HG03045 (cell line): Measurements from ENCODE around the gene CSRP1.
A peak's percentile ranks its signal among the peaks of the same experiment; 100 is the strongest.

Source experiments
- ATAC-seq: cut with Tn5 transposase; IDR thresholded peaks from one replicate; pipeline ENCODE4 v1.9.1; 2021; ENCODE audit warnings: mild to moderate bottlenecking, moderate library complexity; ENCODE audit not compliant: unreplicated experiment

Gene CSRP1

DNA sequence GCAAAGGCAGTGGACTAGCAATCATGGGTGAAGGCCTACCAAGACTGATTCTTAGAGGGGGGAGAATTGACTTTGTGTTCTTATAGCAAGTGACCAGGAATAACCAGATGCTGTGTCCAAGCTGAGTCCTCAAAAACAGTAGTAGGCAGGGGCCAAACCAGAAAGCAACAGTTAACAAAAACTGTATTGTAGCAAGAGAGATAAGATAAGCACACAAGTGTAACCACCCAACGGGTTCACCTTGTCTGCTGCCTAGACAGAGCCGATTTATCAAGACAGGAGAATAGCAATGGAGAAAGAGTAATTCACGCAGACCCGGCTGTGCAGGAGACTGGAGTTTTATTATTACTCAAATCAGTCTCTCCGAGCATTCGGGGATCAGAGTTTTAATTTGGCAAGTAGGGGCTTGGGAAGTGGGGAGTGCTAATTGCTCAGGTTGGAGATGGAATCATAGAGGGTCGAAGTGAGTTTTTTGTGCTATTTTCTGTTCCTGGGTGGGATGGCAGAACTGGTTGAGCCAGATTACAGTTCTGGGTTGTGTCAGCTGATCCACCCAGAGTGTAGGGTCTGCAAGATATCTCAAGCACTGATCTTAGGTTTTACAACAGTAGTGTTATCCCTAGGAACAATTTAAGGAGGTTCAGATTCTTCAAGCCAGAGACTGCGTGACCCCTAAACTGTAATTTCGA lies 8.3 kb upstream of the CSRP1 start:
- no peak for ATAC-seq

DNA sequence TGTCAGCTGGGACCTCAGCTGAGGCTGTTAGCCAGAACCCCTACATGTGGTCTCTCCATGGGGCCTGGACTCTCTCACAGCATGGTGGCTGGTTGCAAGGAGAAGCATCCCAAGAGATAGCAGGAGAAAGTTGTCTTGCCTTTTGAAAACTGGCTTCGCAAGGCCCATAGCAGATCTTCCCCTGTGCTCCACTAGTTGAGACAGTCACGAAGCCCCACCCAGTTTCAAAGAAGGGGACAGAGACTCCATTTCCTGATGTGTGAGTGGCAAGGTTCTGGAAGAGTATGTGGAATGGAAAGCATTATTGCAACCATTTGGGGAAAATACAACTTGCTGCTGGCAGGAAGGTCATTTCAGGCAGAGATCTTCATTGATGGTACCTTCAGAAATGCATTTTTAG lies 7.5 kb upstream of the CSRP1 start:
- no peak for ATAC-seq

DNA sequence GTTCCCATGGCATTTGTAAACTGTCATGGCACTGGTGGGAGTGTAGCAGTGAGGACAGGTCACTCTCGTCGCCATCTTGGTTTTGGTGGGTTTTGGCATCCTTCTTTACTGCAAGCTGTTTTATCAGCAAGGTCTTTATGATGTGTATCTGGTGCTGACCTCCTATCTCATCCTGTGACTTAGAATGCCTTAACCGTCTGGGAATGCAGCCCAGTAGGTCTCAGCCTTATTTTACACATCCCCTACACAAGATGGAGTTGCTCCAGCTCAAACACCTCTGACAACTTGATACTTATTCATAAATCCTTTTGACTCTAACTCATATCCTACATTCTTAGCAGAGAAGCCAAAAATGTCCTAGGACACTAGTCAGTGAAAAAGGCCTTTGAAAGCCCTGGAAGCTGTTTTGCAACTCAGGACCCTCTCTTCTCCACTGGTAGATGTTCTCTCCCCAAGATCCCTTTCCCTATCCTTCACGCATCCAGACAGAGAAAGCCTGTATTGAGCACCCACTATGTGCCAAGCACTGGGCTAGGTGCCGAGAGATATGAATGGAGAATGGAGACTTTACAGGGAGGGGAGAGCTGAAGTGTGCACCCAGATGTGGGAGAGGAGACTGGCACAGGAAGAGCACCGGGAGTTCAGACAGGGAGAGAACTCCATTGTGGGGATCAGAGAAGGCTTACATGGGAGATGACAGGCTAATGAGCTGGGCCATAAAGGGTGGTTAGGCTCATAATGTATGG lies 6.7 kb upstream of the CSRP1 start:
- ATAC-seq: no peak

DNA sequence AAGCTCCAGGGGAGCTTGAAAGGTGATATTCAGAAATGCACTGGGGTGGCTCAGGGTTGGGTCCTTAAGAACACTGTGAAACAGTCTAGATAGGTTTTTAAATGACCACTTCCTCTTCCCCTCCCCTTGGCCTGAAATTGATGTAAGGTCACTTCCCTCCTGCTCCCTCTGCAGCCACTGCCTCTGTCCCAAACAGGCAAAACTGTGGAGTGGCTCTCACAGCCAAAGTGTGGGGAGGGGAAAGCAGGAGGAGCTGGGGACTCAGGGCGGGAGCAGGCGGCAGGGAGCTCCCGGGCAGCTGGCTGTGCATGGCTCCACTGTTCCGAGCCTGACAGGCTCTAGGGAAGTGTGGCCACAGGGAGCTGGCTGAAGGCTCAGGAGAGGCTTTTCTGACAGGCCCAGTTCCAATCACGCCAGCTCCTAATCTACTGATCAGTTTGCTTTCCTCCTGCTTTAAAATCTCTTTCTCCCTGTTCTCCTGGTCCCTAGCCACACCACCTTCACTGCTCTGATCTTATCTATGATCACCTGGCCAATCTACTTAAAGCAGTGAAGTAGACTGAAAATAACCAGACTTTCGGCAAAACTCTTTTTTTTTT lies 5.1 kb upstream of the CSRP1 start:
- no peak for ATAC-seq

DNA sequence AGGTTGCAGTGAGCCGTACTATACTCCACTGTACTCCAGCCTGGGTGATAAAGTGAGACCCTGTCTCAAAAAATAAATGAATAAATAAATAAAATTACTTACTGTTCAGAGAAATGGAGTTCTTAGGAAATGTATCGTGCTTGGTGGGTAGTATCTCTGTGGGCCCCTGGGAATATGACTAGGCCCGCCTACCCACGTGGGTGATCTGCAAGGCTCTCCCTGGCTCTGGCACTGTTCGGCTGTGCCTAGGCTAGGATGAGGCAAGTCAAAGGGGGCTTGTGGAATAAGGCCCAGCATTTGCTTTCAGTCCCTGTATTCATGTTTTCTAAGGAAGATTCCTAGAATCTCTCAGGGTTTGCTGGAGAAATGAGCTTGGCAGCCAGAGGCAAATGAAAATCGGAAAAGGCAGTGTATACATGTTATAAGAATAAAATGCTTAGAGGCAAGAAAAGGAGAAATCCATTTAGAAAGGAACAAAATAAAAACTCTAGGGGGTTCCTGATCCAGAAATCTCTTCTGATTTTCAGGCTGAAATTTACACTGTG lies 4.5 kb upstream of the CSRP1 start:
- ATAC-seq: no peak

DNA sequence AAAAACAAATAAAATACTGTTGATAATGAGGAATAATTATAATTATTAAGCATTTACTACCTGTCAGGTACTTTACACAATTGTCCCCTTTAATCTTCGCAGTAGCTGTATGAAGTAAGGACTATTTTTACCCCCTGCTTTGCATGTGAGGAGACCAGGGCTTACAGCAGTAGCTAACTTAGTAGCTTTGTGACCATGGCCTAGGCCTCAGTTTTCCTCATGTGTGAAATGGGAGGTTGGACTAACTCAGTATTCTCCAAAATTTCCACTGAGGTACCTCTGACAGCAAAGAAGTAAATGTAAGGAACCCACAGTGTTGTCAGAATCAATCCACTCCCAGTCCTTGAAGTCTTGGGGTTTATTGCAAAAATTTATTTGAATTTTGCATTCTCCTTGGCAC lies 3.8 kb upstream of the CSRP1 start:
- ATAC-seq: no peak

DNA sequence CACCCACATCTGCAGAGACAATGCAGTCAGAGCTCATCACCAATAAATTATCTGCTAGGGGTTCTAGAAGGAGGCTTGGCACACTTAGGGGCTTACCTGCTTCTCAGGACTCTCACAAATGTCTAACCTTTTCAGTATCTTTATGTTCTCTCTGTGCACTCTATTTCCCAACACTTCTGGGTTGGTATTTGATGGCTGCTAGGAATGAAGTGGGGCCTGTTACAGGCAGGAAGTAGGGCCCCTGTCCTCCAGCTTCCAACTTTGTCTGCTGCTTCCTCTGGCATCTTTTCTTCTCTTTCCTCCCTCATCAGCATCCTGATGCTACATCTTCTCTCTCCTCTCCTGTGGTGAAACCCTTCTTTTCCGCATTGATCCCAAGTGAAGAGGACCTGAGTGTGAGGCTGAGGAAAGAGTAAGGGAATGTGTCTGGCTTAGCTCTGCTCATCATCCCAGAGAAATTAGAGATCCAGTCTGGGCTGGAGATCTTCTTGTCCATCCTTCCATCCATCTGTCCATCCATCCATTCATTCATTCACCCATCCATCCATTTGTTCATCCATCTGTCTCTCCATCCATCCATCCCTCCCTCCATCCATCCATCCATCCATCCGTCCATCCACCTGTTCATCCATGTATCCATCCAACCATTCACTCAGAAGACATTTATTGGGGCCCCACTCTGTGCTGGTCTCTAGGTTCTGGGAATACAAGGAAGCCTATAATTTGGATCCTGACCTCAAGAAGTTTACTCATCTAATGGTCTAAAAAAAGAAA lies 2.9 kb upstream of the CSRP1 start:
- no peak for ATAC-seq

DNA sequence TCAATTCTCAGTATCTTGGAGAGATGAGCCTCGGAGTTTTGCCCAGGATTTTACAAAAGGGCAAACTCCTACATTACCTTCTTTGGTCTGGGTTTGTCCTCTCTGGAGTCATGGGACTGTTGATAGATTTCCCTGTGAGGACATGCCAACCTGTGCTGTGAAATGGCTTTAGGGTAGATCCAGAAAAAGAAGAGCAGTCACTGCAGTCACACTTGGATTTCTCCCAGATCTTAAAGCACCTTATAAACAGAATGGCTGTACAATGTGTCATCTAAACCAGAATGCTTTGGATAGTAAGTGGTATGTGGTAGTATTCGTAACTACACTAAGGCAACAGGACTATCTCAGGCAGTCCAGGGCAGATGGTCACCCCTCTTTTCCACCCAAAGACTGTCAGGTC lies 1.9 kb upstream of the CSRP1 start:
- ATAC-seq: no peak

DNA sequence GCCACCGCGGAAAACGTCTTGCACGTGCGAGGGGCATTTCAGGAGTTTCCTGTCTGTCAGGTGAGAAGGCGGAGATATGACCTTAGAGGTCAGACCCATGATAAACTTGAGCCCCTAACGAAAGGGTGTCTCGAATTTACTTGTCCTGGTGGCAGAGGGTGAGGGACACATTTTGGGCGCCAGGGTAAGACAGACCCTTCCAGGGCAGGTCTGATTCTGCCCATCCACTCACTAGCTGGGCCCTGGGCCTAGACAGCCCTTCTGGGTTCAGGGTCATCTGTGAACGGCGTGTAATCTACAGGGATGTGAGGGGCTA lies 395 bp upstream of the CSRP1 start:
- ATAC-seq: peak; percentile 7

DNA sequence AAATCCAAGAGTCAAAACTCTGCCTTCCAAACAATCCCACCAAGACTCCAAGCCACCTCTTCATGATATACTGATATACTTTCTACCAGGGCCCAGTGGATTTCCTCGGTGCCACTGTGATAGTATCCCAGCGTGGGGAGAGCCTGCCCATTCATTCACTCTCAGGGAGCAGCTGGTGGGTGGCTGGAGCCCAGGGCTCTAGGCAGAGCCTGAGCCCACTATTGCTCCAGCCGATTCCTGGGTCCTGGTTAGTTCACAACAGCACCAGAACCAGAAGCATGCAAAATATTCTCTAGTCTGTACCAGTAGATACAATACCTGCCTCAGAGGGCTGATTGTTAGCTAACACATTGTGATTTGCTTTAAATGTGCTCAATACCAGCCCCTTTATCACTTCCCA lies 831 bp downstream of the CSRP1 start:
- ATAC-seq: no peak

DNA sequence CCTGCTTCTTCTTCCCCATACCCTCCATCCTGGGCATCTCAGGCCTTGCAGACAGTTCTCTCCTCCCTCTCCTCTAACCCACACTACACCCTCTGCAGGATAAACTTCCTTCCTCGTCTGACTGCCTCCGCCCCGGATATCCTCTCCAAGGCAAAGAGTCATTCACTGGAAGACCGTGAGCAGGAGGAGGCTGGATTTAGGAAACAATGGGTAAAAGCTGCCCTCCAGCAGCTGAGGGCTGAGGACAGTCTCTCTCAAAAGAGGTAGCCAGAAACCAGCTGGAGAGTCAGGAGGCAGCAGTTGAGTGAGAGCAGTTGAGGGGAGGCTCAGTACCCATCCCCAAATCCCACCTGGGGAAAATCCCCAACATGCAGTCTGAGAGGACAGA lies 1.4 kb downstream of the CSRP1 start:
- no peak for ATAC-seq

DNA sequence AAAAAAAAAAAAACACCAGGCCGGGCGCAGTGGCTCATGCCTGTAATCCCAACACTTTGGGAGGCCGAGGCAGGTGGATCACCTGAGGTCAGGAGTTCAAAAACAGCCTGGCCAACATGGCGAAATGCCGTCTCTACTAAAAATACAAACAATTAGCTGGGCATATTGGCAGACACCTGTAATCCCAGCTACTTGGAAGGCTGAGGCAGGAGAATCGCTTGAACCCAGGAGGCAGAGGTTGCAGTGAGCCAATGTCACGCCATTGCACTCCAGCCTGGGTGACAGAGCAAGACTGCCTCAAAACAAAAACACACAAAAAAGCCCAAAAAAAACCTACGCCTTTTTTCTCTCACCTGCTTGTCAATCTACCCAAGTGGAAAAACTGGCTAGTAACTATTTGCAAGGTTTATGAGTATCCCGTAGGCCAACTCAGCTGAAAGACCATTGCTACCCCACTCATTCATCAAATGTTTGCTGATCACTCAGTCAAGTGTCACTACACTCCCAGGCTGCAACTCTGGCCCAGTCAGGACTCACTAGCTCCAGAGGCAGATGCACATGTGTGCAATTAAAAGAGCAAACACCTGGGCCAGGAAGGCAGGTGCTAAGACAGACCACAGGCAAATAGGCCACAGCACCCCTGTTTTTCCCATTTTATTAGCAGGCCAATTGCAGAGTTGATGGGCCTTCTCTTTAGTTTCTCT lies 2.0 kb downstream of the CSRP1 start:
- ATAC-seq: no peak

DNA sequence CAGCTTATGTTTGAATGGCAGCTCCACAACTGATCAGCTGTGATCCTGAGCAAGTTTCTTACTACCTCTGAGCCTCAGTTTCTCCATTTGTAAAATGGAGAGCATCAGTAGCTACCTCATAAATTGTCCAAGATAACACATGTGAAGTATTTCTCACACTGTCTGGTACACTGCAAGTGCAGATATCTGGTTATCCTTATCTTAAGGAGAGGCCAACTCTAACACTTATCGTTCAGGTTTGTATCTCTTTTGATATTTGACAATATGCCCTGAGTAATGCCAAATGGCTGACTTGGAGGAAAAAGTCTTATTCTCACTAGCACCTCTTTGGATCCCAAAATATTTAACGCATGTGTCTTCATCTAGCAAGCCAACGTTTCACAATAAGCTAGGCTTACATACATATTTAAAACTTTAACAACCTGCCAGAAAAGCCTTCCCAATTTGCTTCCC lies 2.7 kb downstream of the CSRP1 start:
- no peak for ATAC-seq

DNA sequence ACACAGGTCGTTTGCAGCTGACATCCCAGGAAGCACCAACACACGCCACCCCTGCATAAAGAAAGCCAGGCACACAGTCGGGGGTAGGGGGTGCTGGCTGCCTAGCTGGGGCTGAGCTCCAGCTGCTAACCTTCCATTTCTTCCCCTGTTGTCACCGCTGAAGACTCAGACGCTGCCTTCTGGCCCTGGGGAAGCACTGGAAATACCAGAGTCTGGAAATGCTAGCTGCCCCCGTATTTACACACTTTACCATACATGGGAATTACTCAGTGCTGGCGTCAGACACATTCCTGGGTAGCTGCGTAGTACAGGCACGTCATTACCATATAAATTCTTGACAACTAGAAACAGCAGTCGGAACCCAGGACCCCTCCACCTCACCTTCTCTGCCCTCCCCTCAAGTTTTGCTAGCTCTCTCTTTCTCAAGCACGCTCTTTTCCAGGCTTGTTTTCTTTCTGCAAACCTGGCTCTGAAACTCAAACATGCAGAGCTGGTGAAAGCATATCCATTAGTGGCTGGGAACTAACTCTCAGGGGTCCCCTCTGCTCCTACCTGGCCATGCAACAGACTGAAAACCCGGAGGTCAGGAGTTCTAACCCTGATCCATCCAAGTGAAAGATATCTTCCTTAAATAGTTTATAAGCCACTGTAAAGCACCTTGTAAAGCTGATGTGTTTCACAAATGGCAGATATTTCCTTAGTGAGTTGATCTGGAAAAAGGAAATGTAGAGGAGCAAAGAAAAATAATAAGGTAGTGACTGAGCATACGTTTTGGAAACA lies 3.3 kb downstream of the CSRP1 start:
- ATAC-seq: no peak

DNA sequence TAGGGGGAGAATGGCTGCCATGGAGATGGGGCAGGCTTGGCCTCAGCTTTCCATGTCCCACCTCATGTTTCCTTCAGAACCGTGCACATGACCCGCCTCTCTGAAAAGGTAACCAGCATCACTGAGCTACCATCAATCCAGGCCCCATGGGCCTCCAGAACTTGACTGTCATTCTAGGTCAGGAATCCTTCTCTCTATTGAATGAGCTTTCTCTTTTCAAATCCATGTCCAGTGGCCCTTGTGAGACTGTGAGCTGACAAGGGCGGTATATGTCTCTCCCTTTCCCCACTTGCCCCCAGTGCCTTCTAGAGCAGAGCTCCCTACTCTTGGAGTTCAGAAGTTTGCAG lies 4.4 kb downstream of the CSRP1 start:
- no peak for ATAC-seq

DNA sequence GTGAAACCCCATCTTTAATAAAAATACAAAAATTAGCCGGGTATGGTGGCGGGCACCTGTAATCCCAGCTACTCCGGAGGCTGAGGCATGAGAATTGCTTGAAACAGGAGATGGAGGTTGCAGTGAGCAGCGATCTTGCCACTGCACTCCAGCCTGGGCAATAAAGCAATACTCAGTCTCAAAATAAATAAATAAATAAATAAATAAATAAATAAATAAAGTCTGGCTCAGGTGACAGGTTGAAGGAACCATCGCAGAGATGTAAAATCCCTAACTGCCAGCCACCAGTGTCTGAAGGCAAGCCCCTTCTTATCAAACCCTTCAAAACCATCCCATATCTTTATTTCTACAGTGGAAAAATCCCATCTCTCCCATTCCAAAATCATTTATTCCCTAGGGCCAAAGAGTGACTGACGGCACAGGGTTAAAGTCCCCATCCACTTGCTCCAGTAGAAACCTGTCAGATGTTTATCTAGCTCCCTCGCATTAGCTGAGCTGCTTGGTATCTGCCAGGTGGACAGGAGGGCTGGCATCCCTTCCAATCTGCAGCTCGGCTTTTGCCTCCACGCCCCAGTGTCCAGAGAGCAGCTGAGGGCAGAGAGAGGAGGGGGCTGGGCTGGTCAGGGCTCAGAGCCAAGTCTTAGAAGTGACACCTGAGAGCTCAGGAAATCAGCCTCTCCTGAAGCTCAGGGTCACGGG lies 5.0 kb downstream of the CSRP1 start:
- no peak for ATAC-seq

DNA sequence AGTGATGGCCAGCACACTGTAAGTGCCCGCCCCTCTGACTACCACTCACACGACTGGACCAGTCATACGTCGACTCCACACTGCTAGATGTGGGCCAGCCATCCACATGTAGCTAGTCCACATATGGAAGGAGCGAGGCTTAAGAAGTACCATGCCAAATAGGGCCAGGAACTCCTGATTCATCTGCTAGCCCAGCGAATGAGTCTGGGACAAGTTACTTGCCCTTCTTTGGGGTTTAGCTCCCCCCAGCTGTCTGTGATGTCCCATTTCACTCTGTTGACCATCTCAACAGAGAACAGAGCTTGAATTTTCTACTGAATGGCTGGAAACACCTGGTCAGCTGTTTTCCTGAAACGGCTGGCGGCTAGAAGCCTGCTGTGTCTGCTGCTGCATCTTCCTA lies 5.8 kb downstream of the CSRP1 start:
- ATAC-seq: no peak

DNA sequence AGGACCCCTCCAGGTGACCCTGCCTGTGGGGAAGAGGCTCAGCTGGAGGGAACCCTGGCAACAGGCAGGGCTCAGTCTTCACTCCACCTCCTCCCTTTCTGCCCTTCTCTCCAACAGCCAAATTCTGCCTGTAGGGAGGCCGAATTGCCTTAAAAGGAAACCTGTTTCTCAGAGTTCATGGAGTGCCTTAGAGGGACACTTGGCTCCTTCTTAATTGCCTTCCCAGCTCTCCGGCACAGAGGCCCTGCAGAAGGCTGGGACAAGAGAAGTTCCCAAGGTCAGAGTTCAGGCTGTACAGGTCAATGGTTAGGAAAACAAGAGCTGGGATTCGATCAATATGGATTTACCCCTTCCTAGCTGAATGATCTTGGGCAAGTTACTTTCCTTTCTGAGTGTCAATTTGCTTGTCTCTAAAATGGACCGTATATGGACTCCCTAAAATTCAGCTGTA lies 6.2 kb downstream of the CSRP1 start:
- ATAC-seq: no peak
